Activated naive CD4-positive, alpha-beta T cell treated with anti-CD3 and anti-CD28 coated beads, Interleukin-2, amount 10 ng/mL, durations not matched to agents 7 days and 5 days (primary cell): Measurements from ENCODE around the gene HIPK3.
"Not testable (repeated sequence)": the region's sequence is repeated elsewhere in the genome, so short reads cannot be mapped to it uniquely, and the experiment has no call there.

ENCODE experiments used
- CTCF ChIA-PET: fragments of 350-600 bp; sonication (Branson Sonifier 250); formaldehyde crosslinking; loops from one replicate; lab custom pipeline; 2021; ENCODE audit warnings: antibody characterized with exemption; lab: Charles Lee
- DNase-seq: peaks from one replicate; pipeline ENCODE4 v3.0.0-alpha.2; 2020
- H3K27ac Mint-ChIP-seq: one replicate; pipeline ENCODE4 v1.8.0; 2021; ENCODE audit warnings: mild to moderate bottlenecking, moderate library complexity, mixed read lengths
- H3K27me3 Mint-ChIP-seq: one replicate; pipeline ENCODE4 v1.8.0; 2021; ENCODE audit warnings: mild to moderate bottlenecking, mixed read lengths
- H3K36me3 Mint-ChIP-seq: one replicate; pipeline ENCODE4 v1.8.0; 2021; ENCODE audit warnings: mixed read lengths
- H3K4me1 Mint-ChIP-seq: one replicate; pipeline ENCODE4 v1.8.0; 2021; ENCODE audit warnings: mixed read lengths
- H3K4me3 Mint-ChIP-seq: one replicate; pipeline ENCODE4 v1.8.0; 2021; ENCODE audit warnings: mild to moderate bottlenecking, moderate library complexity, mixed read lengths
- H3K9me3 Mint-ChIP-seq: one replicate; pipeline ENCODE4 v1.8.0; 2021; ENCODE audit warnings: mixed read lengths

The HIPK3 gene

DNA sequence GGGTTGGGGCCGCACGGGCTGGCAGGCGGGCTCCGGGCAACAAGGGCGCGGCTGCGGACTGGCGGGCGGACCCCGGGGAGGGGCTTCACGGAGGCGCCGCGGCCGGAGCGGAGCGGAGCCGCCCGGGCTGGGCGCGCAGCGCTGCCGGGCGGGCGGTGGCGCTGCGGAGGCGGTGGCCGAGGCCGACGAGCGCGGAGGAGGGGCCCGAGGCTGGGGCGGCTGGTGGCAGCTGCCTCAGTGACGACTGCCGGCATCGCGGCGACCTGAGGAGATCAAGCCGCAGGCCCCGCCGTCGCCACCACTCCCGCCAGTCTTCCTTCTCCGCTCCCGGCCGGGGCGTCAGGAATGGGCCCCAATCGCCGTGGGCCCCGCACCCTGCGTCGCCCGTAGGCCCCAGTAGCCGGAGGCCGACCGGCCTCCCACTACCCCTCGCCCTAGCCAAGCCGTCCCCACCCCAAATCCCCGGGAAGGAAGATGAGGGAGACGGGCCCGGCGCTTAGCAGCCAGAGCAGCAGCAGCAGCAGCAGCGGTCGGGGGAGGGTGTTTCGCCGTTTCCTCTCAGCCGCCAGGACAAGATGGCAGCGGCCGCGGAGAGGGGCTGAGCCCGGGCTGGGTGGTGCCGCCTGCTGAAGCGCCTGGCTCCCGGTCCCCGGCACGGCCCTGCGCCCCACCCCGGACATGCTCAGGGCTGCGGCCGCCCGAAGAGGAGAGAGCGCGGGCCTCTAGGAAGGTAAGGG lies at the start of gene HIPK3:
Gene HIPK3 (plus strand): TSS at position 222 of the 737 bp plus-strand sequence.
- CTCF ChIA-PET: no interaction called here
- Mint-ChIP-seq H3K4me3 (peak within 1 kb of the TSS; percentile 98), H3K4me1 (peaks cover 34% of the 10 kb centered on the region), H3K27ac (peak within 1 kb of the TSS; percentile 100), H3K9me3 (no peaks in the 10 kb centered on the region), H3K27me3 (peaks cover 4% of the 10 kb centered on the region), H3K36me3 (peaks cover 10% of the 10 kb centered on the region)
- DNase-seq: peak; percentile 82

DNA sequence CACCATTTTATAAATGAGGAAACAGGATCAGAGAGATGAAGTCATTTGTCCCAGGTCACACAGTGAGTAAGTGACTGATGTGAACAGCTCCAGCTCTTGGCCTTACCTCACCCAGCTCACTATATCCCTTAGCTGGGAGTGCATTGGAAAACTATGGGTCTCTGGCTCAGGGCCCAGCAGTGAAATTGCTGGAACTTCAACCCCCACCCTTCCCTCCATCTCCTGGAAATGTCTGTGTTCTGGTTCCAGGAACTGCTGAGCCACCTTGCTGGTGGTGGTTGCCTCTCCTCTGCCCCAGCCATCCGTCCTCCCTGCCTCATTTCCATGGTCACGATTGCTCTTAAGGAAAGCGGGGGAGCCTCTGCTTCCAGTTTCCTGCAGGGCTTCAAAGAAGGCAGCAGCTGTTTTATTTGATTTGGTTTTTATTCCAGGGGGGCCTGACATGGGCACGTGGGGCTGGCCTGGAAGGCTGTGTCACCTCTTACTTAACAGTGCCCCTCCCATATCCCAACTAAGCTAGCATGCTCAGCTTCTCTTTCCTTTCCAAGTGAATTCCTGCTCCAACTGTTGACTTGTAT lies 49.7 kb upstream of the HIPK3 start:
- no peak for DNase-seq
- Mint-ChIP-seq H3K36me3 (no peaks in the 10 kb centered on the region), H3K27me3 (no peaks in the 10 kb centered on the region), H3K27ac (no peak overlapping the region), H3K4me1 (peaks cover 4% of the 10 kb centered on the region), H3K9me3 (no peaks in the 10 kb centered on the region), H3K4me3 (no peak overlapping the region)
- CTCF ChIA-PET: interaction anchor here (1.1 kb wide), 1 partner anchor 17 kb away, joined by 4 read pairs; no protein-coding TSS in a partner anchor

DNA sequence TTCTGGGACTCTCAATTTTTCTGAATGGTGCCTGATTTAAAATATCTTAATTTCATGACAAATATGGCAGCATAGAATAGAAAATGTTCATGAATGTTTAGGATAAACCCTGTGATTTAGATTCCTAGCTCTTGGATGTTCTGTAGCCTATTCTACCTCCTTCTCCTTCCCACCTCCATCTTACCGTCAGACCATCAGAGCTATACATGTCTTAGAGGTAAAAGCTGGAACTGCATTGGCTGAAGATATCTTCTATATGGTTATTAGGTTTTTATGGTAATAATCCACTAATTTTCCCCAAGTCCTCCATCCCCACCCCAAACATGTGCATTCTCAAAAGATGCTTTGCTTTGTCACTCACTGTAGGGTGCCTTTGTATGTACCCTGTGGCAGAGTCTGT lies 49.0 kb upstream of the HIPK3 start:
- Mint-ChIP-seq H3K9me3 (no peaks in the 10 kb centered on the region), H3K27ac (no peak overlapping the region), H3K4me1 (peaks cover 4% of the 10 kb centered on the region), H3K27me3 (no peaks in the 10 kb centered on the region), H3K4me3 (no peak overlapping the region), H3K36me3 (no peaks in the 10 kb centered on the region)
- CTCF ChIA-PET: no interaction called here
- no peak for DNase-seq

GRCh38 chr11:33211153-33211552 lies 46.0 kb upstream of the HIPK3 start:
- CTCF ChIA-PET: no interaction called here
- no peak overlapping the region for H3K27ac Mint-ChIP-seq
- DNase-seq: no peak
- no peak overlapping the region for H3K4me3 Mint-ChIP-seq
- H3K27me3 Mint-ChIP-seq: no peaks in the 10 kb centered on the region
- no peaks in the 10 kb centered on the region for H3K36me3 Mint-ChIP-seq
- peaks cover 4% of the 10 kb centered on the region for H3K4me1 Mint-ChIP-seq
- no peaks in the 10 kb centered on the region for H3K9me3 Mint-ChIP-seq

- Mint-ChIP-seq H3K9me3 (no peaks in the 10 kb centered on the region), H3K4me1 (peaks cover 4% of the 10 kb centered on the region), H3K36me3 (no peaks in the 10 kb centered on the region), H3K4me3 (no peak overlapping the region), H3K27me3 (no peaks in the 10 kb centered on the region), H3K27ac (no peak overlapping the region)
- DNase-seq: no peak
- CTCF ChIA-PET: no interaction called here
These were observed 45.6 kb upstream of the HIPK3 start for GRCh38 chr11:33211580-33211979.

GRCh38 chr11:33214187-33214586 lies 43.0 kb upstream of the HIPK3 start:
- Mint-ChIP-seq H3K27ac (no peak overlapping the region), H3K36me3 (no peaks in the 10 kb centered on the region), H3K9me3 (no peaks in the 10 kb centered on the region), H3K27me3 (no peaks in the 10 kb centered on the region), H3K4me3 (no peak overlapping the region), H3K4me1 (no peaks in the 10 kb centered on the region)
- CTCF ChIA-PET: no interaction called here
- DNase-seq: no peak

DNA sequence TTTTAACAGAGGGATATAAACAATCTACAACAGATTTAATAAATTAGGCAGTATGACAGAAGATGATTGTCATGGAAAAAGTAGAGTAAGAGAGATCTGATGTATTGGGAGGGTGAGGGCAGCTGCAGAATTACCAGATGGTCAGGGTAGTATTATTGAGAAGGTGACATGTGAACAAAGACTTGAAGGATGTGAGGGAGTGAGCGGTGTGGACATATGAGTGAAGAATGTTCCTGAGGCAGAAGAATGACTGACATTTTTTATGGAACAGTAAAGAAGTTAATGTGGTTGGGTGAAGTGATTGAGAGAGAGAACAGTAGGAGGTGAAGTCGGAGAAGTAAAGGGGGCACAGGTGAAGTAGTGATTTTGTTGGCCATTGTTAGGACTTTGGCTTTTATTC lies 42.4 kb upstream of the HIPK3 start:
- Mint-ChIP-seq H3K27ac (no peak overlapping the region), H3K36me3 (no peaks in the 10 kb centered on the region), H3K27me3 (no peaks in the 10 kb centered on the region), H3K4me3 (no peak overlapping the region), H3K4me1 (no peaks in the 10 kb centered on the region), H3K9me3 (no peaks in the 10 kb centered on the region)
- CTCF ChIA-PET: no interaction called here
- DNase-seq: no peak

DNA sequence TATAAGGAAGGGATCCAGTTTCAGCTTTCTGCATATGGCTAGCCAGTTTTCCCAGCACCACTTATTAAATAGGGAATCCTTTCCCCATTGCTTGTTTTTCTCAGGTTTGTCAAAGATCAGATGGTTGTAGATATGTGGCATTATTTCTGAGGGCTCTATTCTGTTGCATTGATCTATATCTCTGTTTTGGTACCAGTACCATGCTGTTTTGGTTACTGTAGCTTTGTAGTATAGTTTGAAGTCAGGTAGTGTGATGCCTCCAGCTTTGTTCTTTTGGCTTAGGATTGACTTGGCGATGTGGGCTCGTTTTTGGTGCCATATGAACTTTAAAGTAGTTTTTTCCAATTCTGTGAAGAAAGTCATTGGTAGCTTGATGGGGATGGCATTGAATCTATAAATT lies 40.5 kb upstream of the HIPK3 start:
- H3K27ac Mint-ChIP-seq, H3K4me3 Mint-ChIP-seq, H3K27me3 Mint-ChIP-seq, CTCF ChIA-PET, H3K36me3 Mint-ChIP-seq, DNase-seq, H3K4me1 Mint-ChIP-seq, H3K9me3 Mint-ChIP-seq: not testable (repeated sequence)

DNA sequence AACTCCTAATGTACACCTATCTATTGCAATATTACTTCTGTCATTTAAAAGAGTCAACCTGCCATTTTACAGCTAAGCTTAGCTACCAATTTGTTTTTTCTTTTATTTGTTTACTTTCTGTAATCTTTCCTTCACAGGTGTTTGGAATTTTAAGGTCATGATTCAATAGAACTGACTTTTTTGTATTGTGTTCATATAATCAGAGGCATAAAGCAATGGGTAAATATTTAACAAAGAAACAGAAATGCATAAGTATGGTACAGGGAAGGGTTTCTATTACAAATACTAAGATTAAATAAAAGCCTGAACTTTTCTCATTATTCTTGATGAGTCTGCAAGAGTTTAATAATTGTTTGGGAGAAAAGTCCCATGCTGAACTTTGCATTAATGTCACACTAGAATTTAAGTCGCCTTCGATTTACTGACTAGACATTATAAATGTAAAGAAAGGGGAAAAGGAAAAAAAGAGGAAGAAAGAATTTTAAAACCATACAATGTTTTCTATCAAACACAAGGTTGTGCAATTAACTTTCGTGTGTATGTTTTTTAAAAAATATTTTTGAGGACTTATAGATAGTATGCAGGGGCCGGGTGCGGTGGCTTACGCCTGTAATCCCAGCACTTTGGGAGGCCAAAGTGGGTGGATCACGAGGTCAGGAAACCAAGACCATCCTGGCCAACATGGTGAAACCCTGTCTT lies 35.0 kb upstream of the HIPK3 start:
- DNase-seq: no peak
- no peaks in the 10 kb centered on the region for H3K36me3 Mint-ChIP-seq
- no peak overlapping the region for H3K4me3 Mint-ChIP-seq
- no peaks in the 10 kb centered on the region for H3K27me3 Mint-ChIP-seq
- no peak overlapping the region for H3K27ac Mint-ChIP-seq
- no peaks in the 10 kb centered on the region for H3K4me1 Mint-ChIP-seq
- CTCF ChIA-PET: no interaction called here
- H3K9me3 Mint-ChIP-seq: no peaks in the 10 kb centered on the region

GRCh38 chr11:33225371-33225770 lies 31.8 kb upstream of the HIPK3 start:
- Mint-ChIP-seq H3K4me1 (no peaks in the 10 kb centered on the region), H3K9me3 (no peaks in the 10 kb centered on the region), H3K27ac (no peak overlapping the region), H3K27me3 (no peaks in the 10 kb centered on the region), H3K36me3 (no peaks in the 10 kb centered on the region), H3K4me3 (no peak overlapping the region)
- CTCF ChIA-PET: no interaction called here
- no peak for DNase-seq

GRCh38 chr11:33227578-33228261 lies 29.5 kb upstream of the HIPK3 start:
- CTCF ChIA-PET: no interaction called here
- Mint-ChIP-seq H3K36me3 (no peaks in the 10 kb centered on the region), H3K9me3 (no peaks in the 10 kb centered on the region), H3K27me3 (no peaks in the 10 kb centered on the region), H3K4me3 (no peak overlapping the region), H3K4me1 (no peaks in the 10 kb centered on the region), H3K27ac (no peak overlapping the region)
- no peak for DNase-seq

DNA sequence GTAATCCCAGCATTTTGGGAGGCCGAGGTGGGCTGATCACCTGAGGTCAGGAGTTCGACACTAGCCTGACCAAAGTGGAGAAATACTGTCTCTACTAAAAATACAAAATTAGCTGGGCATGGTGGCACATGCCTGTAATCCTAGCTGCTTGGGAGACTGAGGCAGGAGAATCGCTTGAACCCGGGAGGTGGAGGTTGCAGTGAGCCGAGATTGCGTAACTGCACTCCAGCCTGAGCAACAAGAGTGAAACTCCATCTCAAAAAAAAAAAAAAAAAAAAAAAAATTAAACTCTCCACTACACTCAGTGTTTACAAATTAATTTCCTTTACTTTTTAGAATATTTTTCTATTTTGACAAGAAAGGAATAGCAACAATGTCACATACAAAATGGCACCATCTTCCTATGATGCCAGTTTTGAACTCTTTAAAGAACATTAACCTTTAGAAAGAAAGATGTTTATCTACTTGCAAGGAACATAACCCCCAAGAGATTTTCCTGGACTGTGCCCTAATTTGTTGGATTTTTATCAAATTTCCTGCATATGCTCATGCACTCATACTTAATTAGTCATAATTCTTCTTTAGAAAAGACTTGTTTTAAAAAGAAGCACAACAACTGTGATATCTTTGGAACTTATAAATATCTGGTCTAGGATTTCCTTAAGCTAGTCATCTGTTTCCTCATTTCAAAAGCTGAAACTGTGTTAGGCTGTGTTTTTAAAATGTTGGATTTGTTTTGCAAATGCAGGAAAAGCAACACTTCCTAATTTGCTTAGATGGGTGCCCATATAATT lies 22.6 kb upstream of the HIPK3 start:
- DNase-seq: no peak
- no peaks in the 10 kb centered on the region for H3K36me3 Mint-ChIP-seq
- CTCF ChIA-PET: interaction anchor here (0.6 kb wide), 1 partner anchor 28 kb away, joined by 3 read pairs; no protein-coding TSS in a partner anchor
- H3K27me3 Mint-ChIP-seq: no peaks in the 10 kb centered on the region
- H3K4me1 Mint-ChIP-seq: no peaks in the 10 kb centered on the region
- no peak overlapping the region for H3K4me3 Mint-ChIP-seq
- H3K9me3 Mint-ChIP-seq: no peaks in the 10 kb centered on the region
- no peak overlapping the region for H3K27ac Mint-ChIP-seq

GRCh38 chr11:33237039-33237597 lies 20.1 kb upstream of the HIPK3 start:
- no peak overlapping the region for H3K27ac Mint-ChIP-seq
- H3K9me3 Mint-ChIP-seq: no peaks in the 10 kb centered on the region
- no peaks in the 10 kb centered on the region for H3K27me3 Mint-ChIP-seq
- no peaks in the 10 kb centered on the region for H3K36me3 Mint-ChIP-seq
- CTCF ChIA-PET: no interaction called here
- DNase-seq: no peak
- H3K4me1 Mint-ChIP-seq: no peaks in the 10 kb centered on the region
- H3K4me3 Mint-ChIP-seq: no peak overlapping the region
